ENCODE measurements around the gene TMSB15C. TPM values are rescaled to one million over a fixed set of nuclear protein-coding genes. Genes with fewer than 3 reads are reported as not detected.
A peak's percentile ranks its signal among the peaks of the same experiment; 100 is the strongest.

Gene TMSB15C
- total RNA-seq, 1 experiment from 2014 or later, result 2.0 TPM

GRCh38 chrX:104113222-104113965 lies 37.4 kb upstream of the TMSB15C start:
- H4K20me1 ChIP-seq (ENCODE audit: control insufficient read depth, insufficient read depth, insufficient read length), result no peaks in the 10 kb centered on the region
- Mint-ChIP-seq H3K27me3 (ENCODE audit: low read depth) (peaks cover 10% of the 10 kb centered on the region), H3K4me1 (peaks cover 13 to 24% of the 10 kb centered on the region in 2 experiments; a peak in 3 of 4 replicates), H3K36me3 (ENCODE audit: insufficient read depth in 1 of 3, low read depth in 3 of 3) (peaks cover 0 to 4% (median 0%) of the 10 kb centered on the region in 3 experiments; a peak in 3 of 7 replicates), H3K4me3 (peak overlapping the region; percentile 80 to 97), H3K9me3 (peaks cover 2 to 61% of the 10 kb centered on the region in 2 experiments; a peak in 4 of 5 replicates), H3K27ac (peak overlapping the region in 1 of 3 experiments; percentile 99; a peak in 1 of 7 replicates)
- H3K23ac ChIP-seq (ENCODE audit: insufficient read length, low read depth, low read length), result no peak overlapping the region
- H3K27ac ChIP-seq (ENCODE audit: insufficient read length, low read depth, low read length), result no peak overlapping the region
- no CpG with 5 or more reads among the region's 24 CpGs for WGBS (ENCODE audit: extremely low coverage, insufficient read length, low lambda C conversion rate)
- peak overlapping the region; percentile 50 for H3K9ac ChIP-seq (ENCODE audit: extremely low read depth, insufficient read length, low read length)
- no peak overlapping the region for H2BK120ac ChIP-seq (ENCODE audit: low read depth, low read length, poor library complexity, severe bottlenecking)
- H2BK5ac ChIP-seq (ENCODE audit: insufficient read length, low read length), result no peak overlapping the region
- peaks cover 10% of the 10 kb centered on the region for H3K23me2 ChIP-seq (ENCODE audit: insufficient read length, low read depth, low read length, poor library complexity, severe bottlenecking)
- H3K27me3 ChIP-seq (ENCODE audit: insufficient read depth, low read length), result no peaks in the 10 kb centered on the region
- H4K5ac ChIP-seq (ENCODE audit: insufficient read length, low read depth, low read length), result no peak overlapping the region
- H2BK15ac ChIP-seq (ENCODE audit: low read depth, low read length), result no peak overlapping the region
- no peak overlapping the region for H4K91ac ChIP-seq (ENCODE audit: insufficient read length, low read depth, low read length)
- no peak overlapping the region for H3K56ac ChIP-seq (ENCODE audit: insufficient read length, low read depth, low read length)
- H2BK20ac ChIP-seq (ENCODE audit: low read depth, low read length, poor library complexity, severe bottlenecking), result no peak overlapping the region
- peak; percentile 75 for DNase-seq
- peak overlapping the region; percentile 49 for H3K18ac ChIP-seq (ENCODE audit: insufficient read length, low read depth, low read length)
- H3K4ac ChIP-seq (ENCODE audit: low read depth, low read length), result no peak overlapping the region
- H2BK12ac ChIP-seq (ENCODE audit: insufficient read length, low read depth, low read length), result no peak overlapping the region
- no peak overlapping the region for H2AK5ac ChIP-seq (ENCODE audit: insufficient read length, low read length)
- H3K79me2 ChIP-seq (ENCODE audit: insufficient read depth, low read length), result no peaks in the 10 kb centered on the region
- H3K79me1 ChIP-seq (ENCODE audit: insufficient read depth, low read depth, low read length, poor library complexity, severe bottlenecking), result no peaks in the 10 kb centered on the region
- no peak overlapping the region for H2AFZ ChIP-seq (ENCODE audit: low read length)
- H3K4me1 ChIP-seq (ENCODE audit: insufficient read depth, low read length), result no peaks in the 10 kb centered on the region; the same call in 1 of the 2 replicates
- peak overlapping the region; percentile 98 for H3K4me2 ChIP-seq (ENCODE audit: insufficient read depth, insufficient read length, low read length)
- no peak overlapping the region; the same call in 1 of the 2 replicates for H3K14ac ChIP-seq (ENCODE audit: insufficient read depth, low read length)
- peaks cover 6% of the 10 kb centered on the region for H3K9me3 ChIP-seq (ENCODE audit: control insufficient read depth, low read depth, low read length)
- peak; percentile 63 for TF ChIP-seq CTCF (conservative IDR thresholded peaks at IDR 0.05)
- no peak overlapping the region for H4K8ac ChIP-seq (replicated peaks; ENCODE audit: insufficient read length, low read depth, low read length)
- H3T11ph ChIP-seq (ENCODE audit: low read length), result no peak overlapping the region

Data from H9 (cell line).